ENCODE results near the gene POLE4.

Gene POLE4

GRCh38 chr2:74941284-74941683, 17.2 kb upstream of the POLE4 start:
- DNase-seq (ENCODE audit: low spot score), result no peak

DNA sequence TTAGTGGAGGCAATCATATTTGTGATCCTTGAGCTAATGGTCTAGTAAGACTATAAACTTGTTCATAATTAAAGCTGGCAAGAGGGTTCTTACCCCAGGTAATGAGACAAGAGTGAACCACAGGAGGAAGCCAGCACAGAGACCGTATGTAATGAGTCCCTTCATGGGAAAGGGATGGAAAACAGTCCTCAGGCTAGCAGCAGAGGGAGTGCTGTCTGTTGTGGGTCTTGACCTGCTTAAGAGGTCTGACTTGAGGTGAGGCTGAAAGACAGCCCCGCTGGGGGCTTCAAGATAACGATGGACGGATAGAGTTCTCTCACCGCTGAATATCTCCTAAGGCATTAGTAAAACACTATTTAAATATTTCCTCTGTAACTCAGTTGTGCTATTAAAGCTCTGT, 16.2 kb upstream of the POLE4 start:
- no peak for DNase-seq (ENCODE audit: low spot score)

- DNase-seq (ENCODE audit: low spot score), result no peak
These were observed 13.3 kb upstream of the POLE4 start for GRCh38 chr2:74944987-74945787.

DNA sequence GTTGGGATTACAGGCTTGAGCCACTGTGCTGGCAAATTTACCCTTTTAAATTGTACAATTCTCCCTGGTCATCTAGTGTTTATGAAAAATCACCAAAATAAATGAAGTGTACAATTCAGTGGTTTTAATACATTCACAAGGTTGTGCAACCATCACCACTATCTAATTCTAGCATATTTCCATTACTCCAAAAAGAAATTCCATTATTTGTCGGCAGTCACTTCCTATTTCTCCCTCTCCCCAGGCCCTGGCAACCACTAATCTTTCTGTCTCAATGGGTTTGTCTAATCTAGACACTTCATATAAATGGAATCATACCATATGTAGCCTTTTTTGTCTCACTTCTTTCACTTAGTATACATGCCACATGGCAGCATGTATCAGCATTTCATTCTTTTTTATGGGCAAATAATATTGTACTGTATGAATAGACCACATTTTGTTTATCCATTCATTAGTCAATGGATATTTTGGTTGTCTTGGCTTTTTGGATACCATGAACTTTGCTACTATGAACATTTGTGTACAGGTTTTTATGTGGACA, 12.6 kb upstream of the POLE4 start:
- DNase-seq (ENCODE audit: low spot score), result no peak

- no peak for DNase-seq (ENCODE audit: low spot score)
These were observed 10.7 kb upstream of the POLE4 start for GRCh38 chr2:74947703-74948102.

- DNase-seq (ENCODE audit: low spot score), result no peak
These were observed 9.7 kb upstream of the POLE4 start for GRCh38 chr2:74948779-74949178.

DNA sequence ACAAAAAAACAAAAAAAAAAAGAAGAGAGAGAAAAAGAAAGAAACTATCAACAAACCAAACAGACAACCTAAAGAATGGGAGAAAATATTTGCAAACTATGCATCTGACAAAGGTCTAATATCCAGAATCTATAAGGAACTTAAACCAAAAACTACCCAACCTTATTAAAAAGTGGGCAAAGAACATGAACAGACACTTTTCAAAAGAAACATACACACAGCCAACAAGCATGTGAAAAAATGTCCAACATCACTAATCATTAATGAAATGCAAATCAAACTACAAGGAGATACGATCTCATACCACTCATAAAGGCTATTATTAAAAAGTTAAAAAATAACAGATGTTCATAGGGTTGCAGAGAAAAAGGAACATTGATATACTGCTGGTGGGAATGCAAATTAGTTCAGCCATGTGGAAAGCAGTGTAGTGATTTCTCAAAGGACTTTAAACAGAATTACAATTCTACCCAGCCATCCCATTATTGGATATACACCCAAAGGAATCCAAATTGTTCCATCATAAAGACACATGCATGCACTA, 7.2 kb upstream of the POLE4 start:
- DNase-seq (ENCODE audit: low spot score), result no peak

- DNase-seq (ENCODE audit: low spot score), result no peak
These were observed 5.9 kb upstream of the POLE4 start for GRCh38 chr2:74952575-74952974.

GRCh38 chr2:74953796-74954499, 4.5 kb upstream of the POLE4 start:
- no peak for DNase-seq (ENCODE audit: low spot score)

GRCh38 chr2:74954500-74954874, 4.0 kb upstream of the POLE4 start:
- DNase-seq (ENCODE audit: low spot score), result no peak

- no peak for DNase-seq (ENCODE audit: low spot score)
These were observed 563 bp upstream of the POLE4 start for GRCh38 chr2:74957886-74958273.

GRCh38 chr2:74959106-74959751, 786 bp downstream of the POLE4 start:
- DNase-seq (ENCODE audit: low spot score), result no peak

- no peak for DNase-seq (ENCODE audit: low spot score)
These were observed 8.4 kb downstream of the POLE4 start for GRCh38 chr2:74966887-74967286.

DNA sequence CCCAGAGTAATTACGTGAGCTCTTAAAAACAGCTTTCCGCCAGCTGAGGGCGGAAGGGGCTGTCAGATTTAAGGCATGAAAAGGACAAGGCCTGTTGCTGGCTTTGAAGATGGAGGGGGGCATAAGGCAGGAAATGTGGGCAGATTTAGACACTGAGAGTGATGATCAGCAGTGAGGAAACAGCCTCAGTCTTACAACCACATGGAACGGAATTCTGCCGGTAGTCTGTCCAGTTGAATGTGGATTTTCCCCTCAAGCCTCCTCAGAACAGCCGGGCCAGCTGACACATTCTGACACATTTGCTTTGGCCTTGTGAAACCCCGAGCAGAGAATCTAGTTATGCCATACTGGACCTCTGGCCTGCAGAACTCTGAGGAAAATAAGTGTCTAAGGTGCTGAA, 16.6 kb downstream of the POLE4 start:
- DNase-seq (ENCODE audit: low spot score), result no peak

DNA sequence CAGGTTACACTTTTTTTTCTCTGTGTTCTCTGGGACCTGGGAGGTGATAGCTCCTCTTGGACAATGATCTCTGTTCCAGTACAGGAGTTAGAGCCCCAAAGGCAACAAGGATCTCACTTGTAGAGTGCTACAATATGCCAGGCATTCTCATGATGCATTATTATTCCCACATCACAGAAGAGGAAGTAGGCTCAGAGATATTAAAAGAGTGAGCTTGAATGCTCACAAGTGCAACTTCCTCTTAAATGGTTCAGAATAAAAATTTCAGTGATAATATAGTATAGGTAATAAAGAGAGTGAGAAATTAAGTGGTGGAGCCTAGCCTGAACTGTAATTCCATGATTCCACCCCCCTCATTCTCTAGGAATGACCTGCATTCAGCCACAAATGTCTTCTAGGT, 21.4 kb downstream of the POLE4 start:
- DNase-seq (ENCODE audit: low spot score), result no peak

- DNase-seq (ENCODE audit: low spot score), result no peak
These were observed 24.1 kb downstream of the POLE4 start for GRCh38 chr2:74982577-74982976.

GRCh38 chr2:74983631-74984392, 25.4 kb downstream of the POLE4 start:
- no peak for DNase-seq (ENCODE audit: low spot score)

DNA sequence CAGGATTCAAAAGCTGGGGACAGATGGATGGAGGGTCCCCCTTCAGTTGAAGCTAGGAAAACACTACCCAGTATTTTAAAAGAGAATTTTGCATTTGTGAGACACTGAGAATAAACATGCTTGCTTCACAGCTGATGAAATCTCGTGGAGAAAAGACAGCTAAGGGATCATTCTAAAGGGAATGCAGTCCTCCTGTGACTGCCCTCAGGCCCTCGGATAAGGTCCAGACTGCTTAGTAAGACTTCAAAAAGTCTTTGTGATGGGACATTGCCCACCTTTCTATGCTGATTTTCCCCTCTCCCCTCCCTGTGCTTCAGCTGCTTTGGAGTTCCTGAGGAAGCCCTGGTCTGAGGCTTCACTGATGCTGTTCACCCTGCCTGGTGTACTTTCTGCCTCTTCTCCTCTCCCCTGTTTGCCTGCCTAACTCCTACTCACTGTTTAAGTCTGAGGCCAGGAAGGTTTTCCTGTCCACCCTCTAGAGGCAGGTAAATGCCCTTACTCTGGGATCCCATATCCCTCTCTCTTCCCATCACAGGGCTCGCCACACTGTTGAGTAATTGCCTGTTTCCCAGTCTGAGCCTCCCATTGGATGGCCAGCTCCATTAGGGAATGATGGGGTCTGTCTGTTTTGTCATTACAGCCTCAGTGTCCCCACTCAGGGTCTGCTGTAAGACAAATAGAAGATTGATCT, 26.6 kb downstream of the POLE4 start:
- no peak for DNase-seq (ENCODE audit: low spot score)

GRCh38 chr2:74985978-74986609, 27.7 kb downstream of the POLE4 start:
- no peak for DNase-seq (ENCODE audit: low spot score)

DNA sequence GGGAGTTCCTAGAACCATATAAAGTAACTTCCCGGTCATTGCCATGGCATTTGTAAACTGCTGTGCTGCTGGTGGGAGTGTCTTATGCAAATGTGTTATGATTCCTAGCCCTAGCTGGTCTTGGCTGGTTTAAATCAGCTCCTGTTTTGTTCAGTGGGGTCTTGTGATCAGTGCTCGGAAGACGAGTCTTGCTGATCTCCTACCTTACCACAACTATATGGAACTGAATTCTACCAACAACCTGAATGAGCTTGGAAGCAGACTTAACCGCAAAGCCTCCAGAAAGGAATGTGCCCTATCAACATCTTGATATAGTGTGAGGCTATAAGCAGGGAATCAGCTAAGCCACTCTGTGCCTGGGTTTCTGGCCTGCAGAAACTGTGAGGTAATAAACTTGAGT, 33.5 kb downstream of the POLE4 start:
- DNase-seq (ENCODE audit: low spot score), result no peak

DNA sequence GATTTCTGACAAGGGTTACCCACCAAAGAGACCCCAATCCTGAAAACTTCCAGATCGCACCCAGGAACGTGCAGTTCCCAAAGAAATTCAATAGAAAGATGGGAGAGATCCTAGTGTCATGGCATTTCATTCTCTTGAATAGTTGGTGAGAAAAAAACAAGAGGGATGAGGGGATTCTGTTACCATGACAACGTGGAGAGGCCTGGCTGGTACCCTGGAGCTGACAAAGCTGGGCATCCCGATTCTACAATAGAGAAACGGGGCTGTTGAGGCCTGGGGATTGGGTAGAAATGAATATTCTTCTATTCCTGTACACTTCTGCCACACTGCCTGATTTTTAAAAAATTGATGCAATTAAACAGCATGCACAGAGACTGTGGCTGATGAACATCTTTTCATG, 41.0 kb downstream of the POLE4 start:
- DNase-seq (ENCODE audit: low spot score), result no peak

Measured in LoVo (cell line).